ENCODE data around the gene MINDY4B.

The MINDY4B gene

GRCh38 chr3:150931745-150932144 lies 26.5 kb upstream of the MINDY4B start:
- Histone ChIP-seq H3K79me2 (ENCODE audit: control insufficient read depth, low read length) (no peaks in the 10 kb centered on the region), H3K27me3 (ENCODE audit: control insufficient read depth, low read length) (peaks cover 31% of the 10 kb centered on the region), H3K27ac (ENCODE audit: low read depth, low read length) (no peak overlapping the region), H4K20me1 (ENCODE audit: control insufficient read depth, insufficient read depth, low read depth, low read length) (no peaks in the 10 kb centered on the region), H3K9me2 (replicated peaks; ENCODE audit: control insufficient read depth, low read length) (no peaks in the 10 kb centered on the region; the same call in 1 of the 2 replicates), H3K4me2 (ENCODE audit: low read length) (no peak overlapping the region), H3K4me1 (ENCODE audit: control insufficient read depth, low read length) (no peaks in the 10 kb centered on the region), H3K4me3 (ENCODE audit: low read length) (no peak overlapping the region), H3K36me3 (ENCODE audit: control insufficient read depth, low read length) (no peaks in the 10 kb centered on the region), H3F3A (ENCODE audit: control insufficient read depth, insufficient read depth) (no peaks in the 10 kb centered on the region), H3K9me3 (ENCODE audit: control insufficient read depth, insufficient read depth, low read length) (no peaks in the 10 kb centered on the region)
- TF ChIP-seq CTCF (IDR thresholded peaks at IDR 0.05; ENCODE audit: low read depth, low read length, poor library complexity, severe bottlenecking): no peak
- TF ChIP-seq EZH2phosphoT487 (IDR thresholded peaks at IDR 0.05; ENCODE audit: borderline replicate concordance, low read length): no peak

DNA sequence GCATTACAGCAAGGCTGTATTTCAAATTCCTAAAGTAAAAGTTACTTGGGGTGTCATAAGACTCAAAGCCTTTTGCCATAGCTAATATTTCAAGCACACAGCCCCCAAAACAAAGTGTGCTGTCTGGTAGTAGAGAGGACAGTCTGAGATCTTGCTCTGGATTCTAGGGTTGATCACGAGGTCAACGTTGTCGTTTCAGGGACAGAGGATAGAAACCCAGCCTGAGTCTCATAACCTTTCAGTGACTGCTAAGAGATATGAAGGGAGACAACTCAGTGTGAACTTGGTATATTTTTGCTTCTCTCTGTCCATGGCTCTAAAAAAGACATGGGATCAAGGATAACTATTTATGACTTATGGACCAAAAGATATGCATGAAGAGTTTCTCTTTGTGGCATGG lies 25.6 kb upstream of the MINDY4B start:
- Histone ChIP-seq H3K4me3 (ENCODE audit: low read length) (no peak overlapping the region), H3K4me1 (ENCODE audit: control insufficient read depth, low read length) (no peaks in the 10 kb centered on the region), H3K9me3 (ENCODE audit: control insufficient read depth, insufficient read depth, low read length) (no peaks in the 10 kb centered on the region), H3K9me2 (replicated peaks; ENCODE audit: control insufficient read depth, low read length) (no peaks in the 10 kb centered on the region), H3K27me3 (ENCODE audit: control insufficient read depth, low read length) (peaks cover 38% of the 10 kb centered on the region), H3K79me2 (ENCODE audit: control insufficient read depth, low read length) (no peaks in the 10 kb centered on the region), H3K36me3 (ENCODE audit: control insufficient read depth, low read length) (no peaks in the 10 kb centered on the region), H3K4me2 (ENCODE audit: low read length) (no peak overlapping the region), H3K27ac (ENCODE audit: low read depth, low read length) (no peak overlapping the region), H3F3A (ENCODE audit: control insufficient read depth, insufficient read depth) (no peaks in the 10 kb centered on the region), H4K20me1 (ENCODE audit: control insufficient read depth, insufficient read depth, low read depth, low read length) (no peaks in the 10 kb centered on the region)
- TF ChIP-seq CTCF (IDR thresholded peaks at IDR 0.05; ENCODE audit: low read depth, low read length, poor library complexity, severe bottlenecking) (no peak), EZH2phosphoT487 (IDR thresholded peaks at IDR 0.05; ENCODE audit: borderline replicate concordance, low read length) (no peak)

GRCh38 chr3:150928234-150928633 lies 23.0 kb upstream of the MINDY4B start:
- no peak overlapping the region for H3K4me3 ChIP-seq (ENCODE audit: low read length)
- H3K4me1 ChIP-seq (ENCODE audit: control insufficient read depth, low read length): no peaks in the 10 kb centered on the region
- TF ChIP-seq EZH2phosphoT487 (IDR thresholded peaks at IDR 0.05; ENCODE audit: borderline replicate concordance, low read length): no peak
- no peak for TF ChIP-seq CTCF (IDR thresholded peaks at IDR 0.05; ENCODE audit: low read depth, low read length, poor library complexity, severe bottlenecking)
- no peaks in the 10 kb centered on the region for H3F3A ChIP-seq (ENCODE audit: control insufficient read depth, insufficient read depth)
- H3K9me3 ChIP-seq (ENCODE audit: control insufficient read depth, insufficient read depth, low read length): no peaks in the 10 kb centered on the region
- peaks cover 36% of the 10 kb centered on the region for H3K27me3 ChIP-seq (ENCODE audit: control insufficient read depth, low read length)
- no peaks in the 10 kb centered on the region for H3K36me3 ChIP-seq (ENCODE audit: control insufficient read depth, low read length)
- no peak overlapping the region for H3K4me2 ChIP-seq (ENCODE audit: low read length)
- H3K79me2 ChIP-seq (ENCODE audit: control insufficient read depth, low read length): no peaks in the 10 kb centered on the region
- H3K27ac ChIP-seq (ENCODE audit: low read depth, low read length): no peak overlapping the region
- H3K9me2 ChIP-seq (replicated peaks; ENCODE audit: control insufficient read depth, low read length): no peaks in the 10 kb centered on the region
- H4K20me1 ChIP-seq (ENCODE audit: control insufficient read depth, insufficient read depth, low read depth, low read length): no peaks in the 10 kb centered on the region

DNA sequence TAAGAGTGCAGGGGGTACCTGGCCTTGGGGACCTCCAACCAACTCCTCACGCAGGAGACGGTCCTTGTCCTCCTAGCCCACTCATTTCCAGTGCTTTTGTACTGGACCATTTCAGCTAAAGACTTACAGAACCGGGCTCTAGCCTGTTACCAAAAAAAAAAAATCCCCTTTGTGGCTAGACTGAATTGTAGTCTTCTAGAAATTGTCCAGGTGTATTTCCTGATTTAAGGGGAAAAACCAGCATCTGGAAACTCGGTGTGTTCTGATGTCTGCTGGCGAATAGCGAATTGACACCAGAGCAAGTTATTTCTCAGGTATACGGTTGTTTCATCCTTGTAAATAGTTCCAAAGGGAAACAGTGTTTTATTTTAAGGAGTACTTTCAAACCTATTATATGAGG lies 21.1 kb upstream of the MINDY4B start:
- Histone ChIP-seq H3K4me2 (ENCODE audit: low read length) (no peak overlapping the region), H3K27me3 (ENCODE audit: control insufficient read depth, low read length) (peaks cover 21% of the 10 kb centered on the region)
- TF ChIP-seq CTCF (IDR thresholded peaks at IDR 0.05; ENCODE audit: low read depth, low read length, poor library complexity, severe bottlenecking): no peak
- no peak for TF ChIP-seq EZH2phosphoT487 (IDR thresholded peaks at IDR 0.05; ENCODE audit: borderline replicate concordance, low read length)

More for the DNA sequence above, 21.1 kb upstream of the MINDY4B start:
- H3F3A ChIP-seq (ENCODE audit: control insufficient read depth, insufficient read depth): no peaks in the 10 kb centered on the region
- no peak overlapping the region for H3K27ac ChIP-seq (ENCODE audit: low read depth, low read length)
- H3K36me3 ChIP-seq (ENCODE audit: control insufficient read depth, low read length): no peaks in the 10 kb centered on the region
- H3K79me2 ChIP-seq (ENCODE audit: control insufficient read depth, low read length): no peaks in the 10 kb centered on the region
- no peak overlapping the region for H3K4me3 ChIP-seq (ENCODE audit: low read length)
- H3K4me1 ChIP-seq (ENCODE audit: control insufficient read depth, low read length): no peaks in the 10 kb centered on the region
- no peaks in the 10 kb centered on the region for H3K9me3 ChIP-seq (ENCODE audit: control insufficient read depth, insufficient read depth, low read length)
- H4K20me1 ChIP-seq (ENCODE audit: control insufficient read depth, insufficient read depth, low read depth, low read length): no peaks in the 10 kb centered on the region
- H3K9me2 ChIP-seq (replicated peaks; ENCODE audit: control insufficient read depth, low read length): no peaks in the 10 kb centered on the region
